GM19099 (cell line): ENCODE results near the gene MTERF2.

ENCODE experiments used
- POLR2A ChIP-seq: IDR thresholded peaks from 3 replicates; pipeline ENCODE4 v1.6.1; 2011; ENCODE audit warnings: low read depth; ENCODE audit not compliant: insufficient read length; ENCODE audit errors: extremely low read depth

Gene MTERF2

GRCh38 chr12:106960443-106960842 lies 26.5 kb downstream of the MTERF2 start:
- no peak for TF ChIP-seq POLR2A

DNA sequence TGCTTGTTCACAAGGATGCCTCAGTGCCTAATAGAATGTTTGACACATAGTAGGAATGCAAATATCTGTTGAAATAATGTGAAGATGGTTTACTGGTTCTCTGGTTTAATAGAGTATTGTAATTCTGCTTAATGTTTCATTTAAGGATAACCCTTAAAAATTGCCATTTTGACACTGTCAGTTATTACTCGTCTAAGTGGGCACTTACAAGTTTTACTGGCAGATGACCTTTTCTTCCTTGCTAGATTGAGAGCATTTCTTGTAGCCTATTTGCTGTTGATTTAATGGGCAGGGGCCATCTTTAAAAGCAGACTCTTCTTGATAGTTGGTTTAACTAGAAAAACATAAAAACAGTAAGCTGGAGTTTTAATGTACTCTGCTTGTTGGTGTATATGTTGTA lies 29.4 kb downstream of the MTERF2 start:
- no peak for TF ChIP-seq POLR2A

DNA sequence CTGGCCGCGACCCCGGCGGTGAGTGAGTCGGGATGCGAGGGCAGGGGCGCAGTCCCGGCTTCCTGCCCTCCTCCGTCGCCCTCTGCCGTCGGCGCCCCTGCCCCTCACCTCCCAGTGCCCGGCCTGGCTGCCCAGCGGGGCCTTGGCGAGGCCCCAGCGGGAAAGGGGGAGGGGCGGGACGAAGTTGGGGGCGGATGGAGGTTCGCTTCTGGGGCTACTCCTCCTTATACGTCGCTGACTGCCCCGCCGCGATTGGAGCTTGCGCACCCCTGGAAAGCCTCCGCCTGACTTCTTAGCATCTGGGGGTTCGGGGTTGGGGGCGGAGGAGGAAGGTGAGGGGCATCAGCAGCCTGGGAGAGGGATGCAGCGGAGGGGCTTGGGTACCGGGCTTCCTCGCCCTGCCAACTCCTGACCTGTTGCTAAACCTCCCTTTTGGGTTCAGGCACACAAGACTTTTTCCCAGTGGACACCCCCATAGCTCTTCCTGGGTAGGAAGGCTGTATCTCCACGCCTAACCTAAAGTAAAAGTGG lies 30.8 kb downstream of the MTERF2 start:
- no peak for TF ChIP-seq POLR2A

DNA sequence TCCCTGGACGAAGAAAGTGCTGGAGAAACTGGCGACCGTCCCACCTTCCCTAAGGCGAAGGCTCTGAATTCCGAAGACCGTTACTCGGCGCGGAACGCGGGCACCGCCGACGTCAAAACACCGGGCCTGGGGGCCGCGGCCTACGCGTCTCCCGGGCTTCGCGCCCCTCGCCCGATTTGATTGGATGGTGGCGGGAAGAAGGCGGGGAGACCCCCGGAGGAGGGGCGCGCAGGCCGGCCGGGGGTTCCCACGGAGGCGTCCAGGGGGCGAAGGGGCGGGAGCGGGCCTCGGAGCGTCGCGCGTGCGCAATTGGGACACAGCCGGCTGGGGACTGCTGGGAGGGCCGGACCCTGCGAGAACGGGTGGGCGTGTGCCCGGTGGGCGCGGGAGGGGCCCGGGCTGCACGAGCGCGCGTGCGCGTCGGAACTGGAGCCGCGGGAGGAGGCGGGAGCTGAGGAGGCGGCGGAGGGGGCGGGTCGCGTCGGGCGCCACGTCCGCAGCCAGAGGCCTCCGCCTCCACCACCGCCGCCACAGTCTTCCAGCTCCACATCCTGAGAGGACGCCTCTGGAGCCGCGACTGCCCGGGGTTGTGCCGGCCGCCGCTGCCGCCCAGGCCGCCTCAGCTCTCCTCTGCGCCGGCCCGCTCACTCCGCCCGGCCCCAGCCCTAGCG lies 31.4 kb downstream of the MTERF2 start, which contains the start of gene TMEM263:
TSS of gene TMEM263 (plus strand) at position 531 of the 671 bp plus-strand sequence. CDS start 11,210 bp downstream, outside the sequence.
- peak; percentile 86 for TF ChIP-seq POLR2A

DNA sequence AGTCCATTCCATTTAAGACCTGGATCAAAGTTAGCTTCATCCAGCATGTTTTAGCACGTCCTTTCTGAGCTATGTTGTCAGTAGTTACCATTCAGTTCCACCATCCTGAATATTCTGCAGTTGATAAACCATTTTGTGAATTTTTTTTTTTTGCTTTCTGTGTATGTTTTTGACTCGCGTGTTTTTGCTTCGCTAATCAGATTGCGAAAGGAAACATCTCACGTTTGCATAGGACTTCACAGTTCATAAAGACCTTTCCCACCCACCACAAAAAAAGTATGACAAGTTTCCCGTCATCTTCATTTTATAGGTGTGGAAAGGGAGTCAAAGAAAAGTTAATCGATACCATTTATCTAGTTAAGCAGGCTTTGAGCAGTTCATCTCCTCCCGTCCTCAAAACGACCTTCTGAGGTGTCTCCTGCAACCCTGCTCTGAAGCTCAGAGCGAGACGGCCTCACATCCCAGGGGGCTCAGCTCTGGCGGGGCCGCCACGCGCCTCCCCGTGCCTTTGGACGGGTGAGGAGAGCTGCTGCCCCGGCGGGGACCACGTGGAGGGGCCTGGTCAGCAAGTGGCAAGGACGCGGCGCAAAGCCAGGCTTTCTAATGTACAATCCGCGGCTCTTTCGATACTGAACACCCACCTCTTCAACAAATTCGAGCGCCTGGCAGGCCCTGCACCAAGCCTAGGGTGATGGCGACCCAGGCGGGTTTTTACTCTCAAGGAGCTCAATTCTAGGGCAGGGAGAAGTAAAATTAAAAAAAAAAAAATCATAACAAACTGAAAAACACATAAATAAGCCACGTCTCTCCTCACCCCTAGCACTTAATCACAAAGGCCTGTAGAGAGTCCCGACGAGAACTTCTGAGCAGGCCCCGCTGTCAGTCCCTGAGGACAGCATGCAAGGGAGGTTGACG lies 32.2 kb downstream of the MTERF2 start:
- no peak for TF ChIP-seq POLR2A

DNA sequence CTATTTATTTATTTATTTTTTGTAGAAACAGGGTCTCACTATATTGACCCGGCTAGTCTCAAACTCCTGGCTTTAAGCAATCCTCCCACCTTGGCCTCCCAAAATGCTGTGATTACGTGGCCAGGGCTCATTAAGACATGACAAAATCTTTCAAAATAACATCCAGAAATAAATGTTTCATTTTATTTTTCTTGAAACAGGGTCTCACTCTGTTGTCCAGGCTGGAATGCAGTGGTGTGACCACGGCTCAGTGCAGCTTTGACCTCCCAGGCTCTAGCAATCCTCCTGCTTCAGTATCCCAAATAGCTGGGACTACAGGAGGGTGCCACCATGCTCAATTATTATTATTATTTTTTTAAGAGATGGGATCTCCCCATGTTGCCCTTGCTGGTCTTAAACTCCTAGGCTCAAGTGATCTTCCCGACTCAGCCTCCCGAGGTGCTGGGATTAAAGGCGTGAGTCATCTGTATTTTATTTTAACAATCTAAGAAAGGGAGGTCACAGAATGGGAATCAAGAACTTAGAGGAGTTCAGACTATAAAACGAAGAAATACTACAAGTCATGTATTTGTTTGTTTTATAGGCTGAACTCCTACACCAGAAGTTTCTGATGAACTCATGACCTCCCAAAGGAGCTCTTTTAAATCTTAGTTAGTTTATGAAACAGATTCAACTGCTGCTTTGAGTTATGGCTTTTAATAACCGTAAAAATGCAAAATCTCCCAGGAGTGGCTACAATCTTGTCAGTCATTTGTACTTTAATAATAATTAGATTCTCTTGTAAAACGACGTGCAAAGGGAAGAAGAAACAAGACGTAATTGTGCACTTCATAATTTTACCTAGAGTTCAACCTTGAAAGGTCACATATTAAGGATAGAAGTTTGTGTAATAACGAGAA lies 33.3 kb downstream of the MTERF2 start:
- TF ChIP-seq POLR2A: no peak

DNA sequence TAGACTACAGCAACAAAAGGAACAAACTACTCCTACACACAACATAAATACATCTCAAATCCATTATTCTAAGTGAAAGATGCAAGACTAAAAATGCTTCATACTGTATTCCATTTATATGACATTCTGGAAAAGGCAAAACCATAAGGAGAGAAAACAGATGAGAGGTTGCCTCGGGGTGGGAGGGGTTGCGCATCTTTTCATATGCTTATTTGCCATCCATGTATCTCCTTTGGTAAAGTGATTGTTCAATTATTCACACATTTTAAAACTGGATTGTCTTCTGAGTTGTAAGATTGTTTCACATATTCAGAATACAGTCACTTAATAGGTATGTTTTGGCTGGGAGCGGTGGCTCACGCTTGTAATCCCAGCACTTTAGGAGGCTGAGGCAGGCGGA lies 36.4 kb downstream of the MTERF2 start:
- no peak for TF ChIP-seq POLR2A

DNA sequence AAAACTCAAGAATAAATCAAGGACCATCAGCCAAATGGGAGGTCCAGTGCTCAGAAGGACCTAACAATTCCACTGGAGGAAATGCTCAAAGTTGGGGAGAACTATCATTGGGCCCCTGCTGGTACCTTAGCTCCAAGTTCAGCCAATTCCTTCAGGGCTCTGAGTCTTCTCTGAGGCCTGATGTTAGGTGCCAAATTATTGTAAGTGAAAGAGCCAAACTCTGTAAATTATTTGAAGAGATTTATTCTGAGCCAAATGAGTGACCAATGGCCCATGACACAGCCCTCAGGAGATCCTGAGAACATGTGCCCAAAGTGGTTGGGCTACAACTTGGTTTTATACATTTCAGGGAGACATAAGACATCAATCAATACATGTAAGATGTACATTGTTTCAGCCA lies 39.5 kb downstream of the MTERF2 start:
- no peak for TF ChIP-seq POLR2A

GRCh38 chr12:106945261-106945851 lies 41.6 kb downstream of the MTERF2 start:
- TF ChIP-seq POLR2A: no peak

DNA sequence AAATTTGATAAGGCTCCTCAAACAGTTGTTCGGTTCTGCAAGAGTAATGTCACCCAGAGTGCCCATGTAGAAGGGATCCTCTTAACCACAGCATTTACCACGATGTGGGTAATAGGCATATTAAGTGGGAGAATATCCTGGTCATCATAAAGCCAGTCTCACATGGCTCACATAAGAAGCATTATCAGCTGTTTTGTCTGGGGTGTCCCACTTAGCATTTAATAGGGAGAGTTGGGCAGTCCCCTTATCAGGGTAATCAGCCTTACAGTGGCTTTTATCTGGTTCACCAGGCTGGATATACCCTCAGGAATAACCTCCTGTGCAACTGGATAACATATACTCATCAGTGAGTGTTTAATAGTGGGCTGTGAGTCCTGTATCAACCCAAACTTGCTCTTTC lies 44.2 kb downstream of the MTERF2 start:
- TF ChIP-seq POLR2A: no peak

DNA sequence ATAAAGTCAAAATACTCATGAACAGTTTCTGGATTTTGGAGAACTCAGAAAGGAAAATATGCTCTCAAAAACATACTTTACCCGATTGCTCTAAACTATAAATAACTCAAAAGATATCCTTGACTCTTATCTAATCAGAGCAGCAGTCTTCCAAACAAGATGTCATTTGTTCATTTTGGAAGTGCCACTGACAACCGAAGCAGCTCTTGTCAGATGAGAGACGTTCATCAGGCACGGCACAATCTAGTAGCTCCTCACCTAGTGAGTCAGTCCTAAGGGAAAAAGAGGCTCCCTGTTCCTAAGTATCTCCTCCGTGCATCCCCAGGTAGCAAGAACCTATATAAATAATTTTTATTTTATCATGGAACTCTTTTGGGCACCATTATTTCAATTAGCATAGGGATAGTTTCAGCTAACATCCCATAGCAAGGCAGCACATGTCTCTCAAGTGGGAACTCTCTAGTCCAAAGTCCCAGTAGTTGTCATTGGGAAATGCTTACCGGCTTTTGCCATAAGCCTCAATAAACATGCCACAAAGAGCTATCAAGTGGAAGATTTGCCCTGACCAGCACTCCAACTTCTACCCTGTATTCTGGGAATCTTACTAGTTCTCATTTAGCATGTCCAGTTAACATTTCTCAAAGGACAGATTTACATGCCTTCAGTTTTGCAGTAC lies 45.3 kb downstream of the MTERF2 start:
- no peak for TF ChIP-seq POLR2A

GRCh38 chr12:106934277-106934676 lies 52.7 kb downstream of the MTERF2 start:
- TF ChIP-seq POLR2A: no peak
